ENCODE data around the gene CLEC16A.

- TF ChIP-seq POLR2AphosphoS5 (IDR thresholded peaks at IDR 0.05; ENCODE audit: low read depth, low read length) (0 out of 2 replicates have a peak, but pooled peaks have one; percentile 4), POU2F2 (IDR thresholded peaks at IDR 0.05; ENCODE audit: low read depth, low read length) (peak; percentile 81; the same call in 1 of the 2 replicates), POLR2A (IDR thresholded peaks at IDR 0.05; ENCODE audit: low read depth, low read length) (peak; percentile 75), TAF1 (IDR thresholded peaks at IDR 0.05; ENCODE audit: low read depth, low read length) (no peak), SPI1 (IDR thresholded peaks at IDR 0.05; ENCODE audit: low read depth, low read length) (peak; percentile 66), PAX5 (IDR thresholded peaks at IDR 0.05; ENCODE audit: insufficient read depth, low read length, severe bottlenecking) (no peak)
These were observed 20.5 kb downstream of the CLEC16A start for GRCh38 chr16:10964891-10965326.

Measured in GM12891 (cell line).